Myocyte (in vitro differentiated cells): ENCODE measurements around the gene NSMCE1. TPM values are rescaled to one million over a fixed set of nuclear protein-coding genes. Genes with fewer than 3 reads are reported as not detected.
A peak's percentile ranks its signal among the peaks of the same experiment; 100 is the strongest.
"Not testable (repeated sequence)": the region's sequence is repeated elsewhere in the genome, so short reads cannot be mapped to it uniquely, and the experiment has no call there.

ENCODE experiments used
- DNase-seq: peaks from one replicate; pipeline ENCODE4 v3.0.0-alpha.2; 2012; ENCODE audit warnings: low read depth
- total RNA-seq: library from RNA; depleted of rRNA; stranded (reverse); fragments of >200 nt; gene quantifications from 2 replicates; pipeline ENCODE4 v1.2.3, GENCODE V29; 2014

The NSMCE1 gene
- total RNA-seq, 1 donor from 2014 or later: 46.6 TPM

- no peak for DNase-seq
Observed at GRCh38 chr16:27303256-27304100, 34.9 kb upstream of the NSMCE1 start.

GRCh38 chr16:27302126-27302525, 33.6 kb upstream of the NSMCE1 start:
- no peak for DNase-seq

GRCh38 chr16:27301236-27301861, 32.8 kb upstream of the NSMCE1 start:
- DNase-seq: no peak

- DNase-seq: no peak
Observed at GRCh38 chr16:27298132-27298531, 29.6 kb upstream of the NSMCE1 start.

GRCh38 chr16:27293343-27293742, 24.8 kb upstream of the NSMCE1 start:
- no peak for DNase-seq

- no peak for DNase-seq
Observed at GRCh38 chr16:27291722-27292240, 23.2 kb upstream of the NSMCE1 start.

- DNase-seq: no peak
Observed at GRCh38 chr16:27291106-27291505, 22.5 kb upstream of the NSMCE1 start.

GRCh38 chr16:27290562-27290961, 22.0 kb upstream of the NSMCE1 start:
- no peak for DNase-seq

- no peak for DNase-seq
Observed at GRCh38 chr16:27289669-27290068, 21.1 kb upstream of the NSMCE1 start.

- not testable (repeated sequence) for DNase-seq
Observed at GRCh38 chr16:27288313-27288712, 19.7 kb upstream of the NSMCE1 start.

GRCh38 chr16:27287887-27288286, 19.3 kb upstream of the NSMCE1 start:
- no peak for DNase-seq

GRCh38 chr16:27287051-27287811, 18.7 kb upstream of the NSMCE1 start:
- no peak for DNase-seq

- DNase-seq: peak; percentile 67
Observed at GRCh38 chr16:27286451-27286850, 17.9 kb upstream of the NSMCE1 start.

- DNase-seq: no peak
Observed at GRCh38 chr16:27285676-27286196, 17.2 kb upstream of the NSMCE1 start.

GRCh38 chr16:27284865-27285675, 16.5 kb upstream of the NSMCE1 start:
- DNase-seq: no peak

- DNase-seq: no peak
Observed at GRCh38 chr16:27281243-27281642, 12.7 kb upstream of the NSMCE1 start.

- DNase-seq: no peak
Observed at GRCh38 chr16:27275394-27275793, 6.8 kb upstream of the NSMCE1 start.

- DNase-seq: not testable (repeated sequence)
Observed at GRCh38 chr16:27274424-27274874, 5.9 kb upstream of the NSMCE1 start.

GRCh38 chr16:27273670-27274423, 5.3 kb upstream of the NSMCE1 start:
- no peak for DNase-seq

- no peak for DNase-seq
Observed at GRCh38 chr16:27273330-27273669, 4.7 kb upstream of the NSMCE1 start.
